ENCODE results near the gene RAPGEF4.

RAPGEF4 gene

GRCh38 chr2:172833898-172834297 lies 98.3 kb downstream of the RAPGEF4 start:
- no peak overlapping the region for H3K4me3 ChIP-seq (ENCODE audit: low read depth, low read length)
- H3K4me1 ChIP-seq (ENCODE audit: control insufficient read depth, insufficient read depth, low read length): no peaks in the 10 kb centered on the region
- ChIA-PET POLR2A (no interaction called here), CTCF (interaction anchor here (0.7 to 1.6 kb wide), 2 partner anchors 98 to 1214 kb away, joined by 4 read pairs; no protein-coding TSS in a partner anchor)
- no peaks in the 10 kb centered on the region for H3K9me3 ChIP-seq (ENCODE audit: control insufficient read depth, insufficient read depth, low read depth, low read length)
- no peak for TF ChIP-seq ZNF239 (tag by site-specific recombination; IDR thresholded peaks at IDR 0.05)
- no peak for TF ChIP-seq ZFP41 (tag by site-specific recombination; IDR thresholded peaks at IDR 0.05; ENCODE audit: borderline replicate concordance)
- no peak for TF ChIP-seq GLIS2 (tag by site-specific recombination; IDR thresholded peaks at IDR 0.05)
- TF ChIP-seq ZNF549 (tag by site-specific recombination; IDR thresholded peaks at IDR 0.05): no peak
- no peak for TF ChIP-seq ZNF701 (tag by site-specific recombination; IDR thresholded peaks at IDR 0.05)
- no peak for TF ChIP-seq ZNF174 (tag by site-specific recombination; IDR thresholded peaks at IDR 0.05)
- TF ChIP-seq YY2 (tag by site-specific recombination; IDR thresholded peaks at IDR 0.05): no peak
- no peak for TF ChIP-seq ZEB2 (tag by site-specific recombination; IDR thresholded peaks at IDR 0.05)
- TF ChIP-seq ZNF366 (tag by site-specific recombination; conservative IDR thresholded peaks at IDR 0.05): no peak
- TF ChIP-seq ZNF112 (tag by site-specific recombination; IDR thresholded peaks at IDR 0.05): no peak
- TF ChIP-seq KLF1 (tag by site-specific recombination; IDR thresholded peaks at IDR 0.05): no peak
- TF ChIP-seq ZNF76 (tag by site-specific recombination; IDR thresholded peaks at IDR 0.05; ENCODE audit: borderline replicate concordance, low read depth): no peak
- no peak for TF ChIP-seq SP3 (tag by site-specific recombination; IDR thresholded peaks at IDR 0.05)
- no peak for TF ChIP-seq ZNF548 (tag by site-specific recombination; IDR thresholded peaks at IDR 0.05)
- TF ChIP-seq ZNF362 (tag by site-specific recombination; IDR thresholded peaks at IDR 0.05): no peak
- TF ChIP-seq SP7 (tag by site-specific recombination; IDR thresholded peaks at IDR 0.05): no peak
- no peak for TF ChIP-seq ZNF221 (tag by site-specific recombination; IDR thresholded peaks at IDR 0.05; ENCODE audit: borderline replicate concordance)
- TF ChIP-seq ZNF677 (tag by site-specific recombination; IDR thresholded peaks at IDR 0.05): no peak
- H3K27ac ChIP-seq (ENCODE audit: extremely low read depth, low read depth, low read length): no peak overlapping the region
- H3K36me3 ChIP-seq (ENCODE audit: control insufficient read depth in 2 of 2, insufficient read depth in 1 of 2, low read length in 2 of 2): no peaks in the 10 kb centered on the region

- no peak overlapping the region for H3K4me3 ChIP-seq (ENCODE audit: low read depth, low read length)
- H3K9me3 ChIP-seq (ENCODE audit: control insufficient read depth, insufficient read depth, low read depth, low read length): no peaks in the 10 kb centered on the region
- CTCF ChIA-PET: interaction anchor here (1.8 kb wide), 1 partner anchor 97 kb away, joined by 11 read pairs; no protein-coding TSS in a partner anchor
- H3K4me1 ChIP-seq (ENCODE audit: control insufficient read depth, insufficient read depth, low read length): no peaks in the 10 kb centered on the region
- no peak overlapping the region for H3K27ac ChIP-seq (ENCODE audit: extremely low read depth, low read depth, low read length)
- H3K36me3 ChIP-seq (ENCODE audit: control insufficient read depth in 2 of 2, insufficient read depth in 1 of 2, low read length in 2 of 2): no peaks in the 10 kb centered on the region
- TF ChIP-seq ZNF639 (tag by site-specific recombination; IDR thresholded peaks at IDR 0.05): no peak
- peak; percentile 41; the same call in 1 of the 2 replicates for TF ChIP-seq ZFP3 (tag by site-specific recombination; IDR thresholded peaks at IDR 0.05; ENCODE audit: low read depth)
- TF ChIP-seq TRIM28 (IDR thresholded peaks at IDR 0.05; ENCODE audit: borderline replicate concordance, low read length): peak; percentile 56; the same call in 1 of the 2 replicates
- peak; percentile 70 for TF ChIP-seq FEZF1 (tag by site-specific recombination; IDR thresholded peaks at IDR 0.05)
- TF ChIP-seq IKZF3 (tag by site-specific recombination; IDR thresholded peaks at IDR 0.05): no peak
- no peak for TF ChIP-seq ZNF239 (tag by site-specific recombination; IDR thresholded peaks at IDR 0.05)
- POLR2A ChIA-PET: no interaction called here
Observed at GRCh38 chr2:172834881-172835280, 99.2 kb downstream of the RAPGEF4 start.
